Measurements from ENCODE around the gene PPM1L. TPM values are rescaled to one million over a fixed set of nuclear protein-coding genes. Genes with fewer than 3 reads are reported as not detected.

The PPM1L gene
- total RNA-seq, 4 donors from 2014 or later = 30.8 to 88.1 (median 52.7) TPM

GRCh38 chr3:160812304-160812703, 56.3 kb downstream of the PPM1L start:
- Histone ChIP-seq H3K4me1 (peaks cover 47 to 69% (median 60%) of the 10 kb centered on the region in 4 donors), H3K4me3 (no peak overlapping the region), H3K36me3 (no peaks in the 10 kb centered on the region), H3K27me3 (no peaks in the 10 kb centered on the region), H3K9me3 (no peaks in the 10 kb centered on the region), H3K27ac (replicated peaks in 1 of 4) (peak overlapping the region in 1 of 4 donors; percentile 45)
- DNase-seq (ENCODE audit: extremely low spot score) = no peak
- intact Hi-C loops (cut with DNase I) = no loop called here
- TF ChIP-seq POLR2AphosphoS5 (IDR thresholded peaks at IDR 0.05) (no peak), EP300 (IDR thresholded peaks at IDR 0.05) (no peak), POLR2A (IDR thresholded peaks at IDR 0.05; ENCODE audit: low read depth) (no peak)
- TF ChIP-seq, protein P1, sequence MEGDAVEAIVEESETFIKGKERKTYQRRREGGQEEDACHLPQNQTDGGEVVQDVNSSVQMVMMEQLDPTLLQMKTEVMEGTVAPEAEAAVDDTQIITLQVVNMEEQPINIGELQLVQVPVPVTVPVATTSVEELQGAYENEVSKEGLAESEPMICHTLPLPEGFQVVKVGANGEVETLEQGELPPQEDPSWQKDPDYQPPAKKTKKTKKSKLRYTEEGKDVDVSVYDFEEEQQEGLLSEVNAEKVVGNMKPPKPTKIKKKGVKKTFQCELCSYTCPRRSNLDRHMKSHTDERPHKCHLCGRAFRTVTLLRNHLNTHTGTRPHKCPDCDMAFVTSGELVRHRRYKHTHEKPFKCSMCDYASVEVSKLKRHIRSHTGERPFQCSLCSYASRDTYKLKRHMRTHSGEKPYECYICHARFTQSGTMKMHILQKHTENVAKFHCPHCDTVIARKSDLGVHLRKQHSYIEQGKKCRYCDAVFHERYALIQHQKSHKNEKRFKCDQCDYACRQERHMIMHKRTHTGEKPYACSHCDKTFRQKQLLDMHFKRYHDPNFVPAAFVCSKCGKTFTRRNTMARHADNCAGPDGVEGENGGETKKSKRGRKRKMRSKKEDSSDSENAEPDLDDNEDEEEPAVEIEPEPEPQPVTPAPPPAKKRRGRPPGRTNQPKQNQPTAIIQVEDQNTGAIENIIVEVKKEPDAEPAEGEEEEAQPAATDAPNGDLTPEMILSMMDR (IDR thresholded peaks at IDR 0.05) = no peak
- WGBS = 59% methylated on average over 3 of the region's 3 CpGs

DNA sequence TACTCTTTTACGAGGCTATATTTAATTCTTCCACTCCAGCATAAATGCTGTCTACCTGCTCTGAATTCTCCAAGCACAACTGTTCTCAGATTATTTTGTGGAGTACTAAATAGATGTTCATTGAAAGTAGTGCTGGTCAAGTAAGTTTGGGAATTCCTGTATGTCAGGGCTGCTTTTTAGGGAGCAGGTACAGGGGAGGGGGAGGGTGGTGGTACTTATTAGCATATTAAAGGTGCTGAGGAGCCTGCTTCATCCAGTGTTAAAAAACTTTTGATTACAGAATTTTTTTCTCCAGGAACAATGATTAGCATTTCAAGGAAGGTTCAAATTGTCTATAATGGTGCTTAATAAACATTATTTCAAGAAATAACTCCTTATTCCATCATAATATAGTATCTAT, 59.2 kb downstream of the PPM1L start:
- TF ChIP-seq, protein P1 (IDR thresholded peaks at IDR 0.05) = no peak
- no peak for TF ChIP-seq POLR2A (IDR thresholded peaks at IDR 0.05; ENCODE audit: low read depth)
- no peak for TF ChIP-seq POLR2AphosphoS5 (IDR thresholded peaks at IDR 0.05)
- no peak for TF ChIP-seq EP300 (IDR thresholded peaks at IDR 0.05)
- WGBS = 97% methylated on average over 1 of the region's 1 CpG
- Histone ChIP-seq H3K27ac (replicated peaks in 1 of 4) (no peak overlapping the region), H3K4me1 (peaks cover 23 to 45% (median 35%) of the 10 kb centered on the region in 4 donors), H3K4me3 (no peak overlapping the region), H3K36me3 (no peaks in the 10 kb centered on the region), H3K9me3 (no peaks in the 10 kb centered on the region), H3K27me3 (no peaks in the 10 kb centered on the region)
- intact Hi-C loops (cut with DNase I) = no loop called here
- no peak for DNase-seq (ENCODE audit: extremely low spot score)

- intact Hi-C loops (cut with DNase I) = no loop called here
- Histone ChIP-seq H3K4me3 (no peak overlapping the region), H3K27ac (replicated peaks in 1 of 4) (no peak overlapping the region), H3K36me3 (no peaks in the 10 kb centered on the region), H3K27me3 (no peaks in the 10 kb centered on the region), H3K9me3 (no peaks in the 10 kb centered on the region), H3K4me1 (peaks cover 3 to 22% (median 11%) of the 10 kb centered on the region in 4 donors)
- no peak for DNase-seq (ENCODE audit: extremely low spot score)
- WGBS = 85% methylated on average over 1 of the region's 1 CpG
- TF ChIP-seq POLR2A (IDR thresholded peaks at IDR 0.05; ENCODE audit: low read depth) (no peak), EP300 (IDR thresholded peaks at IDR 0.05) (no peak), POLR2AphosphoS5 (IDR thresholded peaks at IDR 0.05) (no peak)
- TF ChIP-seq, protein P1 (IDR thresholded peaks at IDR 0.05) = no peak
These were observed 64.0 kb downstream of the PPM1L start for GRCh38 chr3:160820022-160820421.

DNA sequence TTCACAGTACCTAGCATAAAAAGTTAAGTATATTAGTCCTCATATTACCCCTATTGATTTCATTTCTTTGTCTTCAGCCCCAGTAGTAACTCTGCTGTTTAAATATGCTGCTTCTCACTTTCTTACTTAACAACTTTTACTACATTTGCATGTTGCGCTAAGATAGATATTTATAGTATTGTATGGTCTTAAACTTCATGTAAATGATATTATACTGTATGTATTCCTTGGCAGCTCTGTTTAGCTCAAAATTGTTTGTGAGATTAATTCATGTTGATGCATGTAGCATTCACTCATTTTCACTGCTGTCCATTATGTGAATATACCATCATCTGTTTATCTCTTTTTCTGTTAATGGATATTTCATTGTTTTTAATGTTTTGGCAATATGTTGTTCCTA, 64.4 kb downstream of the PPM1L start:
- no peak for DNase-seq (ENCODE audit: extremely low spot score)
- no peak overlapping the region for H3K27ac ChIP-seq (replicated peaks in 1 of 4)
- H3K9me3 ChIP-seq = no peaks in the 10 kb centered on the region
- TF ChIP-seq, protein P1 (IDR thresholded peaks at IDR 0.05) = no peak
- no peaks in the 10 kb centered on the region for H3K27me3 ChIP-seq
- WGBS = 100% methylated on average over 1 of the region's 1 CpG
- no peaks in the 10 kb centered on the region for H3K36me3 ChIP-seq
- H3K4me3 ChIP-seq = no peak overlapping the region
- intact Hi-C loops (cut with DNase I) = no loop called here
- peaks cover 2 to 18% (median 8%) of the 10 kb centered on the region in 4 donors for H3K4me1 ChIP-seq

DNA sequence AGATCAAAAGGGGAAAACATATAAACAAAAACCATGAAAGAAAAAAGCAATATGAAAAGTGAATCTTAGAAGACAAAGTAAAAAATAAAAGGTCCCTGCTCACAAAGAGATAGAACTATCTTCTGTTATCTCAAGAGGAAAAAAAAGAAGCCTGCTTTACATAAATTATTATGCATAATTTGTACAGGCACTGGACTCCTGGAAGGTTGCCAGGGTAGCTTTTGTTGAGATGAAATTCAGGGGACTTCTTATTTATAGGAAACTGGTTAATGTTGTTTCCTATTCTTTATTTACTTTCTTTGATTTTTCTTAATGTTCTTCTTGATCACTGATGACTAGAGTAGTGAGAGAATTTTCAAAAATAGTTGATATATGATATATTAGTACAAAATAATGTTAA, 66.9 kb downstream of the PPM1L start:
- Histone ChIP-seq H3K9me3 (no peaks in the 10 kb centered on the region), H3K4me1 (peaks cover 0 to 6% (median 0%) of the 10 kb centered on the region in 4 donors), H3K27me3 (no peaks in the 10 kb centered on the region), H3K36me3 (no peaks in the 10 kb centered on the region), H3K27ac (replicated peaks in 1 of 4) (no peak overlapping the region), H3K4me3 (no peak overlapping the region)
- TF ChIP-seq, protein P1 (IDR thresholded peaks at IDR 0.05) = no peak
- TF ChIP-seq POLR2AphosphoS5 (IDR thresholded peaks at IDR 0.05) = no peak
- no peak for TF ChIP-seq POLR2A (IDR thresholded peaks at IDR 0.05; ENCODE audit: low read depth)
- TF ChIP-seq EP300 (IDR thresholded peaks at IDR 0.05) = no peak
- DNase-seq (ENCODE audit: extremely low spot score) = no peak
- intact Hi-C loops (cut with DNase I) = no loop called here
